SK-N-SH treated with all-trans-retinoic acid at 6 μM for 48 hours (cell line): Measurements from ENCODE around the gene NR1I3.
"Not testable (repeated sequence)": the region's sequence is repeated elsewhere in the genome, so short reads cannot be mapped to it uniquely, and the experiment has no call there.

Experiments
- CREB5 ChIP-seq: fragments of 250-450 bp; sonication (Bioruptor Pico); IDR thresholded peaks from 2 replicates; pipeline ENCODE4 v1.5.1; 2020; ENCODE audit warnings: low read depth, mild to moderate bottlenecking, moderate library complexity
- CSRNP3 ChIP-seq: fragments of 250-450 bp; sonication (Bioruptor Pico); IDR thresholded peaks from 2 replicates; pipeline ENCODE4 v1.5.1; 2021; ENCODE audit warnings: mild to moderate bottlenecking, moderate library complexity
- OSR1 ChIP-seq: fragments of 250-450 bp; sonication (Bioruptor Pico); IDR thresholded peaks from 2 replicates; pipeline ENCODE4 v1.8.0; 2022; ENCODE audit warnings: moderate library complexity, mild to moderate bottlenecking, inconsistent platforms
- SNAI2 ChIP-seq: fragments of 250-450 bp; sonication (Bioruptor Pico); IDR thresholded peaks from 2 replicates; pipeline ENCODE4 v1.5.0; 2020; ENCODE audit warnings: mild to moderate bottlenecking, moderate library complexity
- ZFP3 ChIP-seq: fragments of 250-450 bp; sonication (Bioruptor Pico); IDR thresholded peaks from 2 replicates; pipeline ENCODE4 v1.5.0; 2020; ENCODE audit warnings: mild to moderate bottlenecking, moderate library complexity

- not testable (repeated sequence) for TF ChIP-seq CSRNP3; ZFP3 (CRISPR knock-in tag); SNAI2 (CRISPR knock-in tag); OSR1 (CRISPR knock-in tag); CREB5 (CRISPR knock-in tag)
Measured at GRCh38 chr1:161255955-161256520, 18.0 kb upstream of the NR1I3 start.
